Transverse colon (tissue), 4 donors: Measurements from ENCODE around the gene PPM1J.

Experiments used
- EP300 ChIP-seq: sonication (generic); formaldehyde crosslinking; IDR thresholded peaks from one replicate; pipeline ENCODE4 v1.6.1; 2017; ENCODE audit warnings: antibody characterized with exemption, low read depth
- POLR2A ChIP-seq: fragments of 450-650 bp; IDR thresholded peaks from one replicate; pipeline ENCODE4 v1.6.1; 2016; ENCODE audit warnings: antibody characterized with exemption, mild to moderate bottlenecking, moderate library complexity
- POLR2AphosphoS5 ChIP-seq, 3 donors: sonication (generic); formaldehyde crosslinking; IDR thresholded peaks; one replicate each; pipeline ENCODE4 v1.6.1; 2016; ENCODE audit warnings: antibody characterized with exemption in 3 of 3
- TF ChIP-seq, protein P1 (sequence below), 5 experiments: fragments of 200-600 bp in 3 of 5; fragments of 450-650 bp in 2 of 5; sonication (generic) in 3 of 5; IDR thresholded peaks; 1 replicate in 2 of 5; 2 replicates in 3 of 5; pipeline ENCODE4 v1.5.1; 2016 to 2017; ENCODE audit warnings: antibody characterized with exemption in 5 of 5, inconsistent platforms in 3 of 5, mild to moderate bottlenecking in 2 of 5, moderate library complexity in 1 of 5

DNA sequence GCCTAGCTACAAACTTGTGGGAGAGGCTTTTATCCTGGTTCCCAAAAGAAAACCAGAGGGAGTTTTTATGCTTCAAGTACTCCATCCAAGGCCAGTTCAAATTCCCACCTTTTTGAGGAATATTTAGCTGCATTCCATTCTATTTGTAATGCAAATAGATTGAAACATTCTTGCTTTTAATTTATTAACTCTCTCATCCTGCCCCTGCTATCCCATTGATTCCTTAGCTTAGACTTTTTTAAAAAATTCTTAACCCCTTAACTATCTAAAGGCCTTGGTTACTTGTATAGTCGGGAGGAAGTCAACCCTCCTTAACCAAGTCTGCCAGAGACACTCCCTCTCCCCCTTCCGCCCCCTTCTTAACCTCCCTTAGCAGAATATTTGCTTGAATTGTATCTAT lies 43.1 kb downstream of the PPM1J start:
- TF ChIP-seq POLR2A, result no peak
- TF ChIP-seq, protein P1, sequence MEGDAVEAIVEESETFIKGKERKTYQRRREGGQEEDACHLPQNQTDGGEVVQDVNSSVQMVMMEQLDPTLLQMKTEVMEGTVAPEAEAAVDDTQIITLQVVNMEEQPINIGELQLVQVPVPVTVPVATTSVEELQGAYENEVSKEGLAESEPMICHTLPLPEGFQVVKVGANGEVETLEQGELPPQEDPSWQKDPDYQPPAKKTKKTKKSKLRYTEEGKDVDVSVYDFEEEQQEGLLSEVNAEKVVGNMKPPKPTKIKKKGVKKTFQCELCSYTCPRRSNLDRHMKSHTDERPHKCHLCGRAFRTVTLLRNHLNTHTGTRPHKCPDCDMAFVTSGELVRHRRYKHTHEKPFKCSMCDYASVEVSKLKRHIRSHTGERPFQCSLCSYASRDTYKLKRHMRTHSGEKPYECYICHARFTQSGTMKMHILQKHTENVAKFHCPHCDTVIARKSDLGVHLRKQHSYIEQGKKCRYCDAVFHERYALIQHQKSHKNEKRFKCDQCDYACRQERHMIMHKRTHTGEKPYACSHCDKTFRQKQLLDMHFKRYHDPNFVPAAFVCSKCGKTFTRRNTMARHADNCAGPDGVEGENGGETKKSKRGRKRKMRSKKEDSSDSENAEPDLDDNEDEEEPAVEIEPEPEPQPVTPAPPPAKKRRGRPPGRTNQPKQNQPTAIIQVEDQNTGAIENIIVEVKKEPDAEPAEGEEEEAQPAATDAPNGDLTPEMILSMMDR (IDR thresholded peaks at IDR 0.05), result no peak
- no peak for TF ChIP-seq EP300
- TF ChIP-seq POLR2AphosphoS5 (IDR thresholded peaks at IDR 0.05), result no peak
